Spleen (tissue), 11 donors: ENCODE results near the gene IRS1. TPM values are rescaled to one million over a fixed set of nuclear protein-coding genes. Genes with fewer than 3 reads are reported as not detected.

Source experiments
- DNase-seq: peaks from one replicate; pipeline ENCODE4 v3.0.0-alpha.2; 2020
- H3K27ac ChIP-seq, 8 donors: fragments of 200-600 bp; sonication (generic) in 7 of 8; 1 replicate in 4 of 8; 2 replicates in 4 of 8; pipeline versions ENCODE4 v1.5.0 to v1.8.0; 2016 to 2021; ENCODE audit warnings: inconsistent platforms in 4 of 8, mild to moderate bottlenecking in 4 of 8, moderate library complexity in 1 of 8
- H3K27me3 ChIP-seq, 7 donors: fragments of 200-600 bp; sonication (generic) in 6 of 7; replicated peaks in 1 of 7; 1 replicate in 4 of 7; 2 replicates in 3 of 7; pipeline versions ENCODE4 v1.5.0 to v1.8.0; 2016 to 2021; ENCODE audit warnings: inconsistent platforms in 3 of 7, mild to moderate bottlenecking in 1 of 7
- H3K36me3 ChIP-seq, 6 donors: fragments of 200-600 bp; sonication (generic) in 5 of 6; 1 replicate in 4 of 6; 2 replicates in 2 of 6; pipeline versions ENCODE4 v1.5.0 to v1.8.0; 2016 to 2021; ENCODE audit warnings: inconsistent platforms in 2 of 6
- H3K4me1 ChIP-seq, 6 donors: fragments of 200-600 bp; sonication (generic) in 5 of 6; 1 replicate in 3 of 6; 2 replicates in 3 of 6; pipeline versions ENCODE4 v1.5.0 to v1.8.0; 2016 to 2021; ENCODE audit warnings: inconsistent platforms in 3 of 6
- H3K4me3 ChIP-seq, 8 donors: fragments of 200-600 bp; sonication (generic) in 7 of 8; 1 replicate in 4 of 8; 2 replicates in 4 of 8; pipeline versions ENCODE4 v1.5.0 to v1.8.0; 2016 to 2021; ENCODE audit warnings: inconsistent platforms in 4 of 8, mild to moderate bottlenecking in 4 of 8, moderate library complexity in 2 of 8
- H3K9me3 ChIP-seq, 8 donors: fragments of 200-600 bp; sonication (generic) in 7 of 8; 1 replicate in 4 of 8; 2 replicates in 4 of 8; pipeline versions ENCODE4 v1.5.0 to v1.8.0; 2016 to 2021; ENCODE audit warnings: inconsistent platforms in 4 of 8
- CTCF ChIP-seq, 11 experiments: fragments of 200-600 bp in 7 of 11; fragments of 450-650 bp in 4 of 11; sonication (generic) in 4 of 11; IDR thresholded peaks in 8 of 11; conservative IDR thresholded peaks in 3 of 11; 1 replicate in 7 of 11; 2 replicates in 4 of 11; pipeline versions ENCODE4 v1.4.0 to v1.8.0; 2016 to 2021; ENCODE audit warnings: antibody characterized with exemption in 11 of 11, inconsistent platforms in 4 of 11, mild to moderate bottlenecking in 1 of 11
- POLR2A ChIP-seq, 3 donors: fragments of 450-650 bp; IDR thresholded peaks; one replicate each; pipeline ENCODE4 v1.5.1; 2017; ENCODE audit warnings: antibody characterized with exemption in 3 of 3, mild to moderate bottlenecking in 1 of 3
- POLR2AphosphoS5 ChIP-seq, 3 donors: sonication (generic); formaldehyde crosslinking; IDR thresholded peaks; one replicate each; pipeline ENCODE4 v1.5.1; 2017; ENCODE audit warnings: antibody characterized with exemption in 3 of 3
- WGBS, 5 donors: extraction: QIAGEN DNeasy Blood & Tissue Kit in 3 of 5; methylation state at CpG; one replicate each; pipeline versions ENCODE4 v1.1.5 to v1.1.7; 2013 to 2018; 5-methylcytosine and 5-hydroxymethylcytosine counted together
- intact Hi-C: fragments of 100-400 bp; cut with DNase I; formaldehyde crosslinking; loops from one replicate; pipeline ENCODE4 v1.15.0; 2023; ENCODE audit warnings: low total_unique reads
- polyA plus RNA-seq, 3 donors: library from polyadenylated mRNA; stranded (reverse); fragments of 200-250 nt; gene quantifications; one replicate each; pipeline ENCODE4 v1.2.1, GENCODE V29; 2013
- total RNA-seq, 7 donors: library from RNA; depleted of rRNA in 3 of 7; stranded (reverse); fragments of >200 nt in 3 of 7; fragmentation: NEBNext Ultra II Directional in 4 of 7; extraction: Animal tissue kit (Norgen Biotek cat#: 25700) in 4 of 7; gene quantifications; one replicate each; pipeline versions ENCODE4 v1.1.0 to v1.2.1, GENCODE V29; 2016 to 2021
- donor health status: healthy with polysubstance abuse.
- donor health status: DM: no; HTN: no; CAD: no; lungs with moderate emphysema.
- donor health status: DM: no; HTN: no; CAD: no.
- donor health status: Bipolar disorder and iron deficiency.
- donor health status: healthy.
- donor health status: DM: no; HTN: no; CAD: no.
- donor health status: DM: yes; HTN: yes; CAD: no.

Gene IRS1
- total and polyA plus RNA-seq, 10 donors = 0.89 to 11.6 (median 8.2) TPM

DNA sequence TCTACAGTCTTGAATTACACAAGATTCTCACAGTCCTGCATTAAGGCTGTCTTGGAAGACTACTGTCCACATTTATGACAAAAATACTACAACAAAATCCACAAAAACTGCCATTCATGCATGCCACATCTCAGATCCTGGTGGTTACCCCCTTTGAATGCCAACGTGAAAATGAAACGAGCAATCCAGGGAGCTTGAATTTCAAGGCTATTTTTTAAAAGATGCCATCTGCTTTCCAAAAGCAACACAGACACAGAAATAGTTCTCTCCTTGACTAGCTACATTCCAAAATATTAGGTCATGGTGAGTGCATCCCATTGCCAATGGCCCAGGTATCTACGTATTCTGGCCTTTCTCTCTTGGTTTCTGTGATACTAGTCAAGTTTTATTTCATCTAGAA is 36.3 kb downstream of the IRS1 start:
- Histone ChIP-seq H3K36me3 (no peaks in the 10 kb centered on the region), H3K4me3 (no peak overlapping the region), H3K27ac (no peak overlapping the region), H3K9me3 (peaks cover 0 to 6% (median 0%) of the 10 kb centered on the region in 8 donors), H3K27me3 (peaks cover 0 to 5% (median 0%) of the 10 kb centered on the region in 7 donors), H3K4me1 (peaks cover 0 to 23% (median 7%) of the 10 kb centered on the region in 6 donors)
- no peak for DNase-seq
- intact Hi-C loops = no loop called here
- TF ChIP-seq CTCF (IDR thresholded peaks at IDR 0.05 in 8 of 11, conservative IDR thresholded peaks at IDR 0.05 in 3 of 11) (no peak), POLR2A (IDR thresholded peaks at IDR 0.05) (no peak), POLR2AphosphoS5 (IDR thresholded peaks at IDR 0.05) (no peak)
- WGBS, 5 donors = 81 to 88% (median 87%) methylated on average over 3 of the region's 3 CpGs

GRCh38 chr2:226761195-226761583 is 38.4 kb downstream of the IRS1 start:
- intact Hi-C loops = no loop called here
- no peak for TF ChIP-seq POLR2A (IDR thresholded peaks at IDR 0.05)
- TF ChIP-seq CTCF (IDR thresholded peaks at IDR 0.05 in 8 of 11, conservative IDR thresholded peaks at IDR 0.05 in 3 of 11) = no peak
- TF ChIP-seq POLR2AphosphoS5 (IDR thresholded peaks at IDR 0.05) = no peak
- Histone ChIP-seq H3K4me3 (no peak overlapping the region), H3K27me3 (peaks cover 0 to 5% (median 0%) of the 10 kb centered on the region in 7 donors), H3K36me3 (no peaks in the 10 kb centered on the region), H3K27ac (no peak overlapping the region), H3K9me3 (peaks cover 0 to 6% (median 0%) of the 10 kb centered on the region in 8 donors), H3K4me1 (peaks cover 0 to 13% (median 0%) of the 10 kb centered on the region in 6 donors)
- 80 to 98% (median 83%) methylated on average over 2 of the region's 2 CpGs for WGBS, 5 donors
- DNase-seq = no peak

- H3K36me3 ChIP-seq = no peaks in the 10 kb centered on the region
- DNase-seq = no peak
- TF ChIP-seq CTCF (IDR thresholded peaks at IDR 0.05 in 8 of 11, conservative IDR thresholded peaks at IDR 0.05 in 3 of 11) (no peak), POLR2AphosphoS5 (IDR thresholded peaks at IDR 0.05) (no peak), POLR2A (IDR thresholded peaks at IDR 0.05) (no peak)
- 72 to 91% (median 85%) methylated on average over 2 of the region's 2 CpGs for WGBS, 5 donors
- H3K4me3 ChIP-seq = no peak overlapping the region
- intact Hi-C loops = no loop called here
- H3K9me3 ChIP-seq = peaks cover 0 to 6% (median 0%) of the 10 kb centered on the region in 8 donors
- H3K27me3 ChIP-seq = peaks cover 0 to 5% (median 0%) of the 10 kb centered on the region in 7 donors
- H3K27ac ChIP-seq = no peak overlapping the region
- H3K4me1 ChIP-seq = peaks cover 0 to 13% (median 0%) of the 10 kb centered on the region in 6 donors
These were observed 39.0 kb downstream of the IRS1 start for GRCh38 chr2:226760412-226761194.

GRCh38 chr2:226759768-226760167 is 39.9 kb downstream of the IRS1 start:
- no peak for DNase-seq
- intact Hi-C loops = no loop called here
- Histone ChIP-seq H3K27me3 (peaks cover 0 to 5% (median 0%) of the 10 kb centered on the region in 7 donors), H3K36me3 (no peaks in the 10 kb centered on the region), H3K27ac (no peak overlapping the region), H3K9me3 (peaks cover 0 to 4% (median 0%) of the 10 kb centered on the region in 8 donors), H3K4me3 (no peak overlapping the region), H3K4me1 (peaks cover 0 to 13% (median 0%) of the 10 kb centered on the region in 6 donors)
- WGBS, 5 donors = 82 to 85% (median 83%) methylated on average over 9 of the region's 9 CpGs
- TF ChIP-seq POLR2AphosphoS5 (IDR thresholded peaks at IDR 0.05) (no peak), POLR2A (IDR thresholded peaks at IDR 0.05) (no peak), CTCF (IDR thresholded peaks at IDR 0.05 in 8 of 11, conservative IDR thresholded peaks at IDR 0.05 in 3 of 11) (no peak)
